Smooth muscle cell (in vitro differentiated cells): Measurements from ENCODE around the gene MUC5AC. TPM values are rescaled to one million over a fixed set of nuclear protein-coding genes. Genes with fewer than 3 reads are reported as not detected.

ENCODE experiments used
- DNase-seq: peaks from one replicate; lab custom pipeline; 2025; ENCODE audit not compliant: unreplicated experiment; lab: John Stamatoyannopoulos, UW
- H2AFZ ChIP-seq: fragments of 200-600 bp; sonication (generic); 2 replicates; pipeline ENCODE4 v1.6.0; 2016; ENCODE audit warnings: antibody characterized with exemption, low read depth, mild to moderate bottlenecking
- H3F3A ChIP-seq: fragments of 200-600 bp; sonication (generic); 2 replicates; pipeline ENCODE4 v1.6.0; 2017; ENCODE audit warnings: antibody characterized with exemption, low read depth
- H3K27ac ChIP-seq: fragments of 200-600 bp; sonication (generic); 2 replicates; pipeline ENCODE4 v1.5.1; 2016; ENCODE audit warnings: low read depth, mild to moderate bottlenecking
- H3K27me3 ChIP-seq: fragments of 200-600 bp; sonication (generic); 2 replicates; pipeline ENCODE4 v1.6.1; 2016; ENCODE audit warnings: low read depth, mild to moderate bottlenecking
- H3K36me3 ChIP-seq: fragments of 200-600 bp; sonication (generic); 2 replicates; pipeline ENCODE4 v1.5.1; 2016; ENCODE audit warnings: low read depth
- H3K4me1 ChIP-seq: fragments of 200-600 bp; sonication (generic); 2 replicates; pipeline ENCODE4 v1.5.1; 2016; ENCODE audit warnings: low read depth
- H3K4me2 ChIP-seq: fragments of 200-600 bp; sonication (generic); 2 replicates; pipeline ENCODE4 v1.6.0; 2016; ENCODE audit warnings: mild to moderate bottlenecking
- H3K4me3 ChIP-seq: fragments of 200-600 bp; sonication (generic); 2 replicates; pipeline ENCODE4 v1.5.1; 2016; ENCODE audit warnings: mild to moderate bottlenecking
- H3K79me2 ChIP-seq: fragments of 200-600 bp; sonication (generic); 2 replicates; pipeline ENCODE4 v1.6.0; 2016; ENCODE audit warnings: low read depth, mild to moderate bottlenecking
- H3K9ac ChIP-seq: fragments of 200-600 bp; sonication (generic); 2 replicates; pipeline ENCODE4 v1.6.0; 2016; ENCODE audit warnings: low read depth
- H3K9me3 ChIP-seq: fragments of 200-600 bp; sonication (generic); replicated peaks from 2 replicates; pipeline ENCODE4 v1.5.1; 2016; ENCODE audit warnings: low read depth
- H4K20me1 ChIP-seq: fragments of 200-600 bp; sonication (generic); 2 replicates; pipeline ENCODE4 v1.6.0; 2016; ENCODE audit warnings: low read depth
- CTCF ChIP-seq: fragments of 200-600 bp; sonication (generic); IDR thresholded peaks from 2 replicates; pipeline ENCODE4 v1.5.1; 2017; ENCODE audit warnings: borderline replicate concordance, mild to moderate bottlenecking, antibody characterized with exemption; ENCODE audit not compliant: insufficient read depth, poor library complexity, severe bottlenecking
- WGBS: methylation state at CpG from one replicate; pipeline ENCODE4 v1.1.7; 2016; ENCODE audit warnings: low lambda C conversion rate; 5-methylcytosine and 5-hydroxymethylcytosine counted together
- polyA plus RNA-seq: library from polyadenylated mRNA; unstranded; fragments of >200 nt; fragmentation: Nextera tagmentation; extraction: Ambion mirVana; gene quantifications from 2 replicates; pipeline ENCODE4 v1.2.1, GENCODE V29; 2016
- total RNA-seq: library from RNA; depleted of rRNA; stranded (reverse); fragments of >200 nt; gene quantifications from 2 replicates; pipeline ENCODE4 v1.2.3, GENCODE V29; 2014

MUC5AC gene
- total and polyA plus RNA-seq, 2 experiments from 2014 or later: not detected

- H3K79me2 ChIP-seq: no peaks in the 10 kb centered on the region
- TF ChIP-seq CTCF: no peak
- DNase-seq: no peak
- 90% methylated on average over 32 of the region's 32 CpGs for WGBS
- no peaks in the 10 kb centered on the region for H3K27me3 ChIP-seq
- no peaks in the 10 kb centered on the region for H3K4me1 ChIP-seq
- H3K4me3 ChIP-seq: no peak overlapping the region
- no peak overlapping the region for H3K27ac ChIP-seq
- no peaks in the 10 kb centered on the region for H3K9me3 ChIP-seq
- H3K9ac ChIP-seq: no peak overlapping the region
- no peak overlapping the region for H3K4me2 ChIP-seq
- H2AFZ ChIP-seq: no peak overlapping the region
- no peaks in the 10 kb centered on the region for H4K20me1 ChIP-seq
- no peaks in the 10 kb centered on the region for H3F3A ChIP-seq
- no peaks in the 10 kb centered on the region for H3K36me3 ChIP-seq
Measured at GRCh38 chr11:1160231-1161101, 2.7 kb downstream of the MUC5AC start.

- no peak overlapping the region for H3K4me2 ChIP-seq
- H3K4me1 ChIP-seq: no peaks in the 10 kb centered on the region
- no peak for DNase-seq
- no peaks in the 10 kb centered on the region for H3K27me3 ChIP-seq
- TF ChIP-seq CTCF: no peak
- no peak overlapping the region for H3K9ac ChIP-seq
- no peak overlapping the region for H3K27ac ChIP-seq
- H3K79me2 ChIP-seq: no peaks in the 10 kb centered on the region
- no peak overlapping the region for H3K4me3 ChIP-seq
- H3F3A ChIP-seq: no peaks in the 10 kb centered on the region
- no peaks in the 10 kb centered on the region for H3K36me3 ChIP-seq
- H4K20me1 ChIP-seq: no peaks in the 10 kb centered on the region
- no peak overlapping the region for H2AFZ ChIP-seq
- 90% methylated on average over 41 of the region's 42 CpGs for WGBS
- H3K9me3 ChIP-seq: no peaks in the 10 kb centered on the region
Measured at GRCh38 chr11:1161410-1162137, 3.8 kb downstream of the MUC5AC start.

- Histone ChIP-seq H3K36me3 (no peaks in the 10 kb centered on the region), H2AFZ (no peak overlapping the region), H3F3A (no peaks in the 10 kb centered on the region), H3K27ac (no peak overlapping the region), H3K27me3 (no peaks in the 10 kb centered on the region), H3K4me1 (no peaks in the 10 kb centered on the region), H4K20me1 (no peaks in the 10 kb centered on the region), H3K9ac (no peak overlapping the region), H3K4me3 (no peak overlapping the region), H3K79me2 (no peaks in the 10 kb centered on the region), H3K4me2 (no peak overlapping the region), H3K9me3 (no peaks in the 10 kb centered on the region)
- no peak for DNase-seq
- no peak for TF ChIP-seq CTCF
- 95% methylated on average over 19 of the region's 21 CpGs for WGBS
Measured at GRCh38 chr11:1162138-1162475, 4.4 kb downstream of the MUC5AC start.
